ENCODE measurements around the gene ANGEL1. TPM values are rescaled to one million over a fixed set of nuclear protein-coding genes. Genes with fewer than 3 reads are reported as not detected.

Gene ANGEL1
- total RNA-seq, 1 experiment from 2014 or later, result 31.7 TPM

- CTCF ChIA-PET, result no interaction called here
- no peak for TF ChIP-seq CTCF (conservative IDR thresholded peaks at IDR 0.05)
- no peak for TF ChIP-seq EZH2 (IDR thresholded peaks at IDR 0.05; ENCODE audit: low read depth)
- BruUV-seq (replicated peaks), result no TSS peak
- H3K9me2 ChIP-seq (ENCODE audit: insufficient read depth), result no peaks in the 10 kb centered on the region; the same call in 1 of the 2 replicates
- H3F3A ChIP-seq (ENCODE audit: insufficient read depth, low read depth), result no peaks in the 10 kb centered on the region
- no peak overlapping the region for H3K4me3 ChIP-seq
- H3K36me3 ChIP-seq (ENCODE audit: low read depth), result no peaks in the 10 kb centered on the region
- intact Hi-C loops (cut with micrococcal nuclease; ENCODE audit: unreplicated experiment), result no loop called here
- H3K4me2 ChIP-seq, result no peak overlapping the region
- H3K27ac ChIP-seq, result no peak overlapping the region
- peaks cover 13% of the 10 kb centered on the region; the same call in 1 of the 2 replicates for H3K9me3 ChIP-seq (ENCODE audit: insufficient read depth, low read depth)
- POLR2A ChIA-PET (ENCODE audit: unreplicated experiment), result no interaction called here
- no peak overlapping the region for H2AFZ ChIP-seq
- no peaks in the 10 kb centered on the region for H4K20me1 ChIP-seq (ENCODE audit: insufficient read depth)
- H3K79me2 ChIP-seq (ENCODE audit: low read depth), result no peaks in the 10 kb centered on the region
- H3K27me3 ChIP-seq (ENCODE audit: insufficient read depth, low read depth), result peaks cover 45% of the 10 kb centered on the region
- DNase-seq, result no peak
- no peaks in the 10 kb centered on the region for H3K4me1 ChIP-seq (replicated peaks; ENCODE audit: insufficient read depth)
These were observed 71.6 kb downstream of the ANGEL1 start for GRCh38 chr14:76741074-76741473.

Other genes starting within 250 kb of the ANGEL1 start
- 4.3 and 7.4 TPM in 2 replicates for gene VASH1, start 51.4 kb downstream of the ANGEL1 start, total RNA-seq (2021)
- not detected in 2 replicates for gene LRRC74A, start 13.5 kb upstream of the ANGEL1 start, total RNA-seq (2021)
- 74.6 and 84.5 TPM in 2 replicates for gene IRF2BPL, start 215.8 kb upstream of the ANGEL1 start, total RNA-seq (2021)